T-cell (primary cell): Measurements from ENCODE around the gene WNT8A. TPM values are rescaled to one million over a fixed set of nuclear protein-coding genes. Genes with fewer than 3 reads are reported as not detected.
A peak's percentile ranks its signal among the peaks of the same experiment; 100 is the strongest.
"Not testable (repeated sequence)": the region's sequence is repeated elsewhere in the genome, so short reads cannot be mapped to it uniquely, and the experiment has no call there.

Source experiments
- ATAC-seq, 4 experiments: fragments of 200-7000 bp in 3 of 4; fragments of 150-1000 bp in 1 of 4; cut with Tn5 transposase; replicated peaks in 1 of 4; 1 replicate in 3 of 4; 2 replicates in 1 of 4; pipeline ENCODE4 v1.10.0; 2021; ENCODE audit warnings: moderate library complexity in 3 of 4, mild to moderate bottlenecking in 2 of 4, moderate number of reproducible peaks in 1 of 4
- CTCF ChIA-PET, 2 donors: fragments of 300-600 bp; sonication (Branson Sonifier 250); formaldehyde crosslinking; loops; one replicate each; lab custom pipeline; 2022; ENCODE audit warnings: antibody characterized with exemption in 2 of 2; lab: Charles Lee
- POLR2A ChIA-PET, 2 donors: fragments of 300-600 bp; sonication (Branson Sonifier 250); formaldehyde crosslinking; loops; one replicate each; lab custom pipeline; 2022; ENCODE audit warnings: antibody characterized with exemption in 2 of 2; lab: Charles Lee
- DNase-seq, 35 experiments: peaks; one replicate each; pipeline versions ENCODE4 v3.0.0 to v3.0.0-alpha.2; 2013 to 2023
- H3K27ac ChIP-seq: one replicate; pipeline ENCODE4 v1.5.1; 2013; ENCODE audit warnings: low read length
- H3K27me3 ChIP-seq, 2 experiments: replicated peaks in 1 of 2; 1 replicate in 1 of 2; 2 replicates in 1 of 2; pipeline versions ENCODE4 v1.6.1 to v1.7.0; 2013; ENCODE audit warnings: low read length in 1 of 2, mixed read lengths in 1 of 2; ENCODE audit not compliant: control insufficient read depth in 2 of 2, insufficient read depth in 2 of 2; ENCODE audit errors: extremely low read depth in 1 of 2
- H3K36me3 ChIP-seq, 2 donors: 1 replicate in 1 of 2; 2 replicates in 1 of 2; pipeline versions ENCODE4 v1.6.1 to v1.7.0; 2013; ENCODE audit warnings: low read length in 1 of 2; ENCODE audit not compliant: control insufficient read depth in 2 of 2, insufficient read depth in 1 of 2; ENCODE audit errors: extremely low read depth in 1 of 2
- H3K4me1 ChIP-seq, 2 experiments: 1 replicate in 1 of 2; 2 replicates in 1 of 2; pipeline versions ENCODE4 v1.6.1 to v1.7.0; 2013; ENCODE audit warnings: low read length in 2 of 2, mixed read lengths in 1 of 2; ENCODE audit not compliant: insufficient read depth in 2 of 2, control insufficient read depth in 1 of 2; ENCODE audit errors: extremely low read depth in 1 of 2
- H3K4me3 ChIP-seq, 2 donors: 1 replicate in 1 of 2; 2 replicates in 1 of 2; pipeline versions ENCODE4 v1.5.1 to v1.7.0; 2013; ENCODE audit warnings: mild to moderate bottlenecking in 2 of 2, low read length in 1 of 2, moderate library complexity in 1 of 2; ENCODE audit not compliant: control insufficient read depth in 1 of 2; ENCODE audit errors: extremely low read depth in 1 of 2
- H3K9me3 ChIP-seq: 2 replicates; pipeline ENCODE4 v1.7.0; 2013
- H3K27ac Mint-ChIP-seq, 2 donors: one replicate each; pipeline ENCODE4 v1.8.0; 2020 to 2021; ENCODE audit warnings: mild to moderate bottlenecking in 2 of 2, mixed read lengths in 2 of 2
- H3K27me3 Mint-ChIP-seq, 2 donors: one replicate each; pipeline ENCODE4 v1.8.0; 2021 to 2022; ENCODE audit warnings: mixed read lengths in 2 of 2
- H3K36me3 Mint-ChIP-seq: one replicate; pipeline ENCODE4 v1.8.0; 2021; ENCODE audit warnings: mixed read lengths
- H3K4me1 Mint-ChIP-seq, 3 donors: one replicate each; pipeline ENCODE4 v1.8.0; 2020 to 2022; ENCODE audit warnings: mixed read lengths in 3 of 3, mild to moderate bottlenecking in 1 of 3
- H3K4me3 Mint-ChIP-seq, 3 donors: one replicate each; pipeline ENCODE4 v1.8.0; 2020 to 2022; ENCODE audit warnings: mild to moderate bottlenecking in 3 of 3, mixed read lengths in 3 of 3, moderate library complexity in 3 of 3
- H3K9me3 Mint-ChIP-seq, 3 donors: one replicate each; pipeline ENCODE4 v1.8.0; 2020 to 2022; ENCODE audit warnings: mixed read lengths in 3 of 3
- WGBS: methylation state at CpG from one replicate; pipeline ENCODE4 v1.1.5; 2013; ENCODE audit warnings: missing lambda C conversion rate; ENCODE audit not compliant: insufficient coverage; 5-methylcytosine and 5-hydroxymethylcytosine counted together
- total RNA-seq, 35 experiments: library from RNA in 6 of 35; stranded (reverse) in 6 of 35; fragments of 120-200 nt in 1 of 35; gene quantifications; one replicate each; pipeline versions ENCODE4 v1.2.1 to v1.2.4 and lab custom pipeline; 2013 to 2026

WNT8A gene
- total RNA-seq, 5 donors from 2014 or later (not counting 1 experiment from before 2014, with no cell fraction given): not detected

DNA sequence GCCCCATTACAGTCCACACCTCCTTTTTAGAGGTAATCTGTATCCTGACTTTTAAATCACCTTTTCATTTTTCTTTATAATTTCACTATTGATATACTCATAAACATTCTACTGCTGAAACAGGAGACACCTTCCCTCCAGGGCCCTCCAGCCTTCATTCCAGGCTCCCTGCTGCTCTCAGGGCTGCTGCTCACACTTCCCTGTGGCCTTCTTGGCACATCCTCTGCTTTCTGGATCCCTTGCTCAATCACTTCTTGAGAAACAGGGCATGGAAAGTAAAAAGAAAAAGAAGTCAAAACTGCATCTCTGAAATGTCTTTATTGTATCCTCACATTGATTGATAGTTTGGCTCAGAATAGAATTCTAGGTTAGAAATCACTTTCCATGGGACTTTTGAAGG, 19.3 kb upstream of the WNT8A start:
- no peak for ATAC-seq
- Histone ChIP-seq H3K36me3 (no peaks in the 10 kb centered on the region), H3K9me3 (no peaks in the 10 kb centered on the region), H3K27ac (no peak overlapping the region), H3K27me3 (no peaks in the 10 kb centered on the region), H3K4me3 (no peak overlapping the region), H3K4me1 (no peaks in the 10 kb centered on the region)
- Mint-ChIP-seq H3K36me3 (no peaks in the 10 kb centered on the region), H3K4me1 (peaks cover 3 to 6% (median 5%) of the 10 kb centered on the region in 3 donors), H3K4me3 (no peak overlapping the region), H3K9me3 (no peaks in the 10 kb centered on the region), H3K27ac (no peak overlapping the region), H3K27me3 (no peaks in the 10 kb centered on the region)
- no peak for DNase-seq
- ChIA-PET CTCF (interaction anchor here (0.6 to 1.1 kb wide), 7 partner anchors 28 to 1216 kb away, joined by 3 to 5 read pairs (median 3); no protein-coding TSS in a partner anchor), POLR2A (no interaction called here)

DNA sequence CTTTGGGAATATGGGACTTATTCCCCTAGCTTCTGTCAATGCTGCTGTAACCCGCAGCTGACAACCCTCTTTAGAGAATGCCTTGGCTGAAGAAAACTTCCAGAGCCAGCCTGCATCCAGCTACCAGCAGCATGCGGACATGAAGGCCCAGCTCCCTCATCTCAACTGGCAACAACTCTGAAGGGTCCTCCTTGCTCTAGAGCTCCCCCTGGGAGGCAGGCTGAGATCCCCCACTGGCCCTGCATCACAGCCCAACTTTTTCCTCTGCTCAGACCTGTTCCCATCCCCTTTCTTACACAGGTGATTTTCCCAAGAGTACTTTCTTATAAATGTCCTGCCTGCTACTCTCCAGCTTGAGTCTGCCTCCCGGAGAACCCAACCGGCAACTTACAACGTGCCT, 18.7 kb upstream of the WNT8A start:
- ATAC-seq (no peak), DNase-seq (peak in 2 of 35 experiments; percentile 4 to 16)
- CTCF ChIA-PET: interaction anchor here (0.6 to 1.1 kb wide), 6 partner anchors 28 to 436 kb away, joined by 3 to 5 read pairs (median 4); no protein-coding TSS in a partner anchor
- no peak overlapping the region for H3K4me3 Mint-ChIP-seq
- Histone ChIP-seq H3K4me3 (no peak overlapping the region), H3K4me1 (no peaks in the 10 kb centered on the region), H3K9me3 (no peaks in the 10 kb centered on the region), H3K36me3 (no peaks in the 10 kb centered on the region), H3K27me3 (no peaks in the 10 kb centered on the region), H3K27ac (no peak overlapping the region)
- H3K9me3 Mint-ChIP-seq: no peaks in the 10 kb centered on the region
- 92% methylated on average over 2 of the region's 5 CpGs for WGBS
- POLR2A ChIA-PET: interaction anchor here in 1 of 2 donors (0.6 kb wide), 1 partner anchor 25 kb away, joined by 7 read pairs; no protein-coding TSS in a partner anchor
- H3K27me3 Mint-ChIP-seq: peaks cover 0 to 2% of the 10 kb centered on the region in 2 donors
- H3K4me1 Mint-ChIP-seq: peaks cover 3 to 6% (median 5%) of the 10 kb centered on the region in 3 donors
- no peak overlapping the region for H3K27ac Mint-ChIP-seq
- H3K36me3 Mint-ChIP-seq: no peaks in the 10 kb centered on the region

DNA sequence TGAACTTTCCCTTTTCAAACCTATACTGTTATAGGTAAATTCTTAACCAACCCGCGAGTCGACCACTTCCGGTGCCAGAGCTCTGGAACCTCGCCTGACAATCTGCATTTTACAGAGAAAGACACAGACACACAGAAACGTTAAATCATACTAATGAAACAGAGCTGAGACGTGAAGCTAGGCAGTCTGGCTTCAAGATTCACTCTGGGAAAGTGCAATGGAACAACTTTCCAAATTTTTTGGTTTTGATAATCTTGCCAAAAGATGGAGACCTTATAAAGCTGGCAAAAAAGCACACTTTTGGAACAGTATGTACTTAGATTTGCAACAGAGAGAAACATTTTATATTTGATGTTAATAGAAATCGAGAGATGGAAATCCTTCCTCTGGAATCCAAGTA, 15.9 kb upstream of the WNT8A start:
- H3K27me3 Mint-ChIP-seq: peaks cover 0 to 2% of the 10 kb centered on the region in 2 donors
- WGBS: 83% methylated on average over 7 of the region's 8 CpGs

DNA sequence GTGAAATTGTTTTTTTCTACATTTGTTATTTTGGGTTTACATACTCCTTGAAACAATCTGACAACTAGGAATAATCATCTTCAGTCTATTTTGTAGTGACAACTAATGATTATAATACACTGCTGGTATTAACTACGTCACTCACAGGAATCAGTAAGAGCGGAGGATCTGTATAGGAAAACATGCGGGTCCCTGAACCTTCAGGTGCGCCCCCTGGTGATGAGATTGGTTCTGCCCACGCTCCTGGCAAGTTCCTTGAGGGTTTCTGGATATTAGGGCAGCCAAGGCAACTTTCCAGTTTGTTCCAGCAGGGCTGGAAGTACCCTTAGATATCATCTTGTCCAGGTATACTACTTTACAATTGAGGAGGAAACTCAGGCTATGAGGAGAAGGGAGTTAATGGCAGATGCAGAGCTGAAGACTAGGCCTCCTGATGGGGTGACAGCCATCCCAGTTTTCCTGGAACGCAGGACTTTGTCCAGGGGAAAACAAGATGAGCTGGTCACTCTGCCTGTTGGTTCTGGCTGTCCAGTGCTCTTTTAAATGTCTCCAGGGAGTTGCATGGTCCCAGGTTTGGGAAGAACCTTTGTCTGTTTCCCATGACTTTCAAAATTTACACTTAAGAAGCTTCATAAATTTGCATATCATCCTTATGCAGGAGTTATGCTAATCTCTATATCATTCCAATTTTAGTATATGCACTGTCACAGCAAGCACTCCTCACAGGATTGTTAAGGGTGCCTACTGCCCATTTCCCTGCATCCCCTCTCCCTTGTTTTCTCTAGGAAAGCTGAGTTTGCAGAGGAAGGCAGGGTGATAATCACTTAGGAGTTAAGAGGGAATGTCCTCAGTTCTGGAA, 14.9 kb upstream of the WNT8A start:
- peaks cover 0 to 2% of the 10 kb centered on the region in 2 donors for H3K27me3 Mint-ChIP-seq
- Histone ChIP-seq H3K9me3 (no peaks in the 10 kb centered on the region), H3K27ac (no peak overlapping the region), H3K4me1 (no peaks in the 10 kb centered on the region), H3K36me3 (no peaks in the 10 kb centered on the region), H3K27me3 (peaks cover 0 to 6% of the 10 kb centered on the region in 2 experiments), H3K4me3 (no peak overlapping the region)
- 33% methylated on average over 3 of the region's 6 CpGs for whole genome bisulfite sequencing
- ATAC-seq: peak; percentile 58 to 70 (median 62)
- H3K4me1 Mint-ChIP-seq: peaks cover 3 to 9% (median 6%) of the 10 kb centered on the region in 3 donors
- H3K27ac Mint-ChIP-seq: no peak overlapping the region
- peak; percentile 23 to 81 (median 57) for DNase-seq
- ChIA-PET POLR2A (no interaction called here), CTCF (interaction anchor here (0.5 to 2.2 kb wide), 18 partner anchors 9 to 441 kb away, joined by 3 to 19 read pairs (median 4); no protein-coding TSS in a partner anchor)
- no peaks in the 10 kb centered on the region for H3K9me3 Mint-ChIP-seq
- no peaks in the 10 kb centered on the region for H3K36me3 Mint-ChIP-seq
- no peak overlapping the region for H3K4me3 Mint-ChIP-seq

More for the DNA sequence above, 15.9 kb upstream of the WNT8A start:
- ATAC-seq (no peak), DNase-seq (no peak)
- Histone ChIP-seq H3K36me3 (no peaks in the 10 kb centered on the region), H3K27ac (no peak overlapping the region), H3K27me3 (peaks cover 0 to 3% of the 10 kb centered on the region in 2 experiments), H3K9me3 (no peaks in the 10 kb centered on the region), H3K4me3 (no peak overlapping the region), H3K4me1 (no peaks in the 10 kb centered on the region)
- POLR2A ChIA-PET: interaction anchor here in 1 of 2 donors (0.6 kb wide), 1 partner anchor 37 kb away, joined by 11 read pairs; no protein-coding TSS in a partner anchor
- no peak overlapping the region for H3K27ac Mint-ChIP-seq
- H3K4me1 Mint-ChIP-seq: peaks cover 3 to 9% (median 6%) of the 10 kb centered on the region in 3 donors
- CTCF ChIA-PET: interaction anchor here (0.6 to 2.2 kb wide), 8 partner anchors 10 to 440 kb away, joined by 3 to 19 read pairs (median 5); no protein-coding TSS in a partner anchor
- H3K9me3 Mint-ChIP-seq: no peaks in the 10 kb centered on the region
- no peak overlapping the region for H3K4me3 Mint-ChIP-seq
- H3K36me3 Mint-ChIP-seq: no peaks in the 10 kb centered on the region

DNA sequence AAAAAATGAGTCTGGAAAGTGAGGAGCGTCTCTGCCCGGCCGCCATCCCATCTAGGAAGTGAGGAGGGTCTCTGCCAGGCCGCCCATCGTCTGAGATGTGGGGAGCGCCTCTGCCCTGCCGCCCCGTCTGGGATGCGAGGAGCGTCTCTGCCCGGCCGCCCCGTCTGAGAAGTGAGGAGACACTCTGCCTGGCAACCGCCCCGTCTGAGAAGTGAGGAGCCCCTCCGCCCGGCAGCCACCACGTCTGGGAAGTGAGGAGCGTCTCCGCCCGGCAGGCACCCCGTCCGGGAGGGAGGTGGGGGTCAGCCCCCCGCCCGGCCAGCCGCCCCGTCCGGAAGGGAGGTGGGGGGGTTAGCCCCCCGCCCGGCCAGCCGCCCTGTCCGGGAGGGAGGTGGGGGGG, 13.8 kb upstream of the WNT8A start:
- DNase-seq, H3K27me3 Mint-ChIP-seq, H3K4me1 Mint-ChIP-seq, H3K27ac Mint-ChIP-seq, H3K4me3 ChIP-seq, H3K36me3 ChIP-seq, H3K9me3 ChIP-seq, H3K4me3 Mint-ChIP-seq, H3K9me3 Mint-ChIP-seq, H3K36me3 Mint-ChIP-seq, ATAC-seq, H3K27ac ChIP-seq, POLR2A ChIA-PET, H3K27me3 ChIP-seq, H3K4me1 ChIP-seq: not testable (repeated sequence)
- CTCF ChIA-PET: interaction anchor here (1.2 to 2.2 kb wide), 7 partner anchors 31 to 441 kb away, joined by 4 to 19 read pairs (median 6); no protein-coding TSS in a partner anchor
- no CpG with 5 or more reads among the region's 32 CpGs for WGBS

DNA sequence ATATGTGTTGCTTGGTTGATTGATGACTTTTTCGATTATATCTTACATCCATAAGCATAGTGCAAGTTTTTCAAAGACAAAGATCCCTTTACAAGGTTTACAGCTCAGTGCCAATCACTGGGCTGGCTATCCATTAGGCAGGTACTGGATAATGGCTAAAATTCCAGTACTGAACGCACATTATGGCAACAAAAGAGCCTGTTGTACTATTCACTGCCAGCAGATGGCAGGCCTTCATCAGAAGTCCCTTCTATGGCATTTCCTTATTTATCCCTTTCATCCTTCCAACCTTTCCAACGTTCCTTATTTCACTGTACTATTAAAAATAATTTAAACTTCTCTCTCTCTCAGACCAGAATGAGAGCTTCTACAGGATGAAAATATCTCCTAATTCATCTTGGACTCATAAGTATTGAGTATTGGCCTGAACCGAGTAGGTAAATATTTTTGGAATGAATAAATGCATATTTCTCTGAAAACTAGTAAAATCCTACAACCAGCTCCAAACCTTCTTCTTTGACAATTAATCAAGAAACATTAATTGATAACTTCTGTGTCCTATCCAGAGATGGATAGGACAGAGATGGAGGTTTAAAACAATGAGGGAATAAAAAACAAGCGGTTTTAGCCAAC, 6.7 kb upstream of the WNT8A start:
- WGBS: 14% methylated on average over 1 of the region's 5 CpGs
- POLR2A ChIA-PET: interaction anchor here in 1 of 2 donors (1.2 kb wide), 1 partner anchor 56 kb away, joined by 4 read pairs; no protein-coding TSS in a partner anchor

More for the DNA sequence above, 6.7 kb upstream of the WNT8A start:
- CTCF ChIA-PET: interaction anchor here (0.6 to 4.4 kb wide), 21 partner anchors 9 to 447 kb away, joined by 3 to 32 read pairs (median 3); no protein-coding TSS in a partner anchor
- Mint-ChIP-seq H3K36me3 (no peaks in the 10 kb centered on the region), H3K4me1 (peaks cover 8 to 16% (median 8%) of the 10 kb centered on the region in 3 donors), H3K4me3 (no peak overlapping the region), H3K27me3 (no peaks in the 10 kb centered on the region), H3K9me3 (no peaks in the 10 kb centered on the region), H3K27ac (no peak overlapping the region)
- no peak overlapping the region for H3K27ac ChIP-seq
- DNase-seq (peak in 31 of 35 experiments; percentile 2 to 74 (median 24)), ATAC-seq (peak in 1 of 4 experiments; percentile 55)
- no peak overlapping the region for H3K4me3 ChIP-seq
- no peaks in the 10 kb centered on the region for H3K36me3 ChIP-seq
- H3K4me1 ChIP-seq: peaks cover 7 to 8% of the 10 kb centered on the region in 2 experiments
- H3K27me3 ChIP-seq: peaks cover 0 to 3% of the 10 kb centered on the region in 2 experiments
- H3K9me3 ChIP-seq: no peaks in the 10 kb centered on the region
